GM10847 (cell line): ENCODE measurements around the gene FDXACB1.

Source experiments
- POLR2A ChIP-seq: IDR thresholded peaks from 2 replicates; pipeline ENCODE4 v1.6.1; 2011; ENCODE audit not compliant: insufficient read length; ENCODE audit errors: extremely low read depth

The FDXACB1 gene

GRCh38 chr11:111878849-111879636 lies at the start of gene FDXACB1, which contains the start of gene CFAP68:
FDXACB1 (minus strand) TSS chr11:111879165; CDS start chr11:111879132, 33 bp downstream.
CFAP68 (plus strand) TSS chr11:111879541; CDS start chr11:111879561, 20 bp downstream.
- peak; percentile 49 for TF ChIP-seq POLR2A

- TF ChIP-seq POLR2A = peak; percentile 58
These were observed 47.8 kb upstream of the FDXACB1 start for GRCh38 chr11:111926505-111927391.

GRCh38 chr11:111925953-111926352 lies 47.0 kb upstream of the FDXACB1 start:
- TF ChIP-seq POLR2A = no peak

GRCh38 chr11:111923951-111924350 lies 45.0 kb upstream of the FDXACB1 start:
- no peak for TF ChIP-seq POLR2A

GRCh38 chr11:111923351-111923788 lies 44.4 kb upstream of the FDXACB1 start:
- TF ChIP-seq POLR2A = no peak

GRCh38 chr11:111922803-111923202 lies 43.8 kb upstream of the FDXACB1 start:
- no peak for TF ChIP-seq POLR2A

GRCh38 chr11:111921541-111922230 lies 42.7 kb upstream of the FDXACB1 start:
- no peak for TF ChIP-seq POLR2A

- TF ChIP-seq POLR2A = no peak
These were observed 41.9 kb upstream of the FDXACB1 start for GRCh38 chr11:111920908-111921307.

GRCh38 chr11:111918390-111919256 lies 39.7 kb upstream of the FDXACB1 start, which contains the start of gene C11orf52:
C11orf52 (plus strand) TSS chr11:111918913; CDS start chr11:111918973, 60 bp downstream.
- TF ChIP-seq POLR2A = no peak

GRCh38 chr11:111917788-111918187 lies 38.8 kb upstream of the FDXACB1 start:
- no peak for TF ChIP-seq POLR2A

- no peak for TF ChIP-seq POLR2A
These were observed 38.3 kb upstream of the FDXACB1 start for GRCh38 chr11:111917312-111917711.

GRCh38 chr11:111916768-111917167 lies 37.8 kb upstream of the FDXACB1 start:
- no peak for TF ChIP-seq POLR2A

- TF ChIP-seq POLR2A = no peak
These were observed 35.0 kb upstream of the FDXACB1 start for GRCh38 chr11:111913997-111914396.
